Endometrium (tissue), 2 donors: ENCODE data around the gene EIF4E2.
"Not testable (repeated sequence)": the region's sequence is repeated elsewhere in the genome, so short reads cannot be mapped to it uniquely, and the experiment has no call there.

Source experiments
- FAIRE-seq: peaks from 2 replicates; lab custom pipeline; 2012; peaks lifted over from hg19 to GRCh38; lab: Jason Lieb, UNC
- donor health status: control.
- donor health status: control.

EIF4E2 gene

GRCh38 chr2:232522623-232523401, 27.7 kb upstream of the EIF4E2 start:
- FAIRE-seq, result no peak

DNA sequence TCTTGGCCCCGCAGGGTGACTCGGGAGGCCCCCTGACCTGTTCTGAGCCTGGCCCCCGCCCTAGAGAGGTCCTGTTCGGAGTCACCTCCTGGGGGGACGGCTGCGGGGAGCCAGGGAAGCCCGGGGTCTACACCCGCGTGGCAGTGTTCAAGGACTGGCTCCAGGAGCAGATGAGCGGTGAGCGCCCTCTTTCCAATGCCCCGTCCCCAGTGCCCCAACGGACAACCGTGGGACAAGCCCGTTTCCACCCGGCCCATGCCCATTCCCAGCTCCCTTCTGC, 27.1 kb upstream of the EIF4E2 start:
- no peak for FAIRE-seq

DNA sequence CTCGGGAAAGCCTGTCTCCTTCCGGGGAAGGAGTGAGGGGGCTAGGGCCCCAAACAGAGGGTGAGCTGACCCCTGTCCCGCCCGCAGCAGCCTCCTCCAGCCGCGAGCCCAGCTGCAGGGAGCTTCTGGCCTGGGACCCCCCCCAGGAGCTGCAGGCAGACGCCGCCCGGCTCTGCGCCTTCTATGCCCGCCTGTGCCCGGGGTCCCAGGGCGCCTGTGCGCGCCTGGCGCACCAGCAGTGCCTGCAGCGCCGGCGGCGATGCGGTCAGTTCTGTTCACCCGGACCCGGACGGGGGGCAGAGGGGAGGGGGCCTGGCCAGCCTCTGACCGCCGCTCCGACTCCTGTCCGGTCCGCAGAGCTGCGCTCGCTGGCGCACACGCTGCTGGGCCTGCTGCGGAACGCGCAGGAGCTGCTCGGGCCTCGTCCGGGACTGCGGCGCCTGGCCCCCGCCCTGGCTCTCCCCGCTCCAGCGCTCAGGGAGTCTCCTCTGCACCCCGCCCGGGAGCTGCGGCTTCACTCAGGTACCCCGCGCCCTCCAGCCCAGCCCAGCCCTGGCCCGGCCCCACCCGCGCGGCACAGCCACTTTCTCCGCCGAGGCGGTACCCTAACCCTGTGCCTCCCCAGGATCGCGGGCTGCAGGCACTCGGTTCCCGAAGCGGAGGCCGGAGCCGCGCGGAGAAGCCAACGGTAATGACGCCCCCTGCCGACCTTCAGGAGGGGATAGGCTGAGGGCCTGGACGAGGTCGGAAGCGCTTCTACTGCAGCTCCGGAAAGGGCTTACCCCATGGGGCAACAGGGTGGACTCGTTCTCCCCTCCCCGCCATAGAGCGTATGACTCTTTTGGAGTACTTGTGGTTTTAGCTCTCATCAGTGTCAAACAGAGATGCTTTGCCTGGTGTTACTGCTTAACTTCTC, 26.5 kb upstream of the EIF4E2 start:
- FAIRE-seq, result no peak

DNA sequence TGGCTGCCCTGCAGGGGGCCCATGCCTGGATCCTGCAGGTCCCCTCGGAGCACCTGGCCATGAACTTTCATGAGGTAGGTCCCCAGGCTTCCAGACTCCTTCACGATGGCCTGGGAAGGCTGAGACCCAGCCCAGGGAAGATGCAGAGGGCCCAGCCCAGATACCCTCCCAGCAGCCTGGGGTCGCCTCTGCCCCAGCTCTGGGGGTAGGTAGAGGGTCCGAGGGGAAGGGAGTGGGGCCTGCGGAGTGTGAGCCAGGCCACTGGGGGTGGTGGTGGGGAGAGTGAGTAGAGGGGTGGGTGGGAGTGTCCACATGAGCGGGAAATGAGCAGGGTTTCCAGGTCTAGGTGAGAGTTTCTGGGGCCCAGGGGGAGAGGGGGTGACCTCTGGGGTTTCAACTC, 25.7 kb upstream of the EIF4E2 start:
- FAIRE-seq, result no peak

- FAIRE-seq, result no peak
These were observed 25.3 kb upstream of the EIF4E2 start for GRCh38 chr2:232525199-232525598.

GRCh38 chr2:232525791-232526371, 24.6 kb upstream of the EIF4E2 start, which contains the start of gene CHRND:
Gene CHRND (plus strand): TSS chr2:232526160. CDS start chr2:232526216, 56 bp downstream.
- FAIRE-seq, result no peak

DNA sequence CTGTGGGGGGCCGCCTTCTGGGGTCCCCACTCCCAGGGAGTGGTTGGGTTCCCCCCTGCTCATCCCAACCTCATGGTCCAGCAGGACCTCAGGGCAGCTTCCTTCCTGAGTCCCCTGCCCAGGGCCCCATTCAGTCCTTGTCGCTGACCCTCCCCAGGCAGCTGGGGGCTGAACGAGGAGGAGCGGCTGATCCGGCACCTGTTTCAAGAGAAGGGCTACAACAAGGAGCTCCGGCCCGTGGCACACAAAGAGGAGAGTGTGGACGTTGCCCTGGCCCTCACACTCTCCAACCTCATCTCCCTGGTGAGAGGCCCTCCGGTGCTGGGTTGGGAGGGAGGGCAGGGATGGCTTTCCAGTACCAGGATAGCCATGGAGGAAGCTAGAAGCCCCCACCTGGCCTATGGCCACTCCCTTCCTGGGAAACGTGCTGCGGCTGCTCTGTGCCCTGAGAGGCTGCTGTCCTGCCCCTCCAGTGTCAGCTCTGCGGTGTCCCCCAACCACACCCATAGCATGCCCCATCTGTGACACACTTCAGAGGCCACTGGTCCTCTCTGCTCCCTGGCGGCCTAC, 24.0 kb upstream of the EIF4E2 start:
- no peak for FAIRE-seq

GRCh38 chr2:232527905-232528470, 22.5 kb upstream of the EIF4E2 start:
- no peak for FAIRE-seq

- no peak for FAIRE-seq
These were observed 21.6 kb upstream of the EIF4E2 start for GRCh38 chr2:232528746-232529460.

DNA sequence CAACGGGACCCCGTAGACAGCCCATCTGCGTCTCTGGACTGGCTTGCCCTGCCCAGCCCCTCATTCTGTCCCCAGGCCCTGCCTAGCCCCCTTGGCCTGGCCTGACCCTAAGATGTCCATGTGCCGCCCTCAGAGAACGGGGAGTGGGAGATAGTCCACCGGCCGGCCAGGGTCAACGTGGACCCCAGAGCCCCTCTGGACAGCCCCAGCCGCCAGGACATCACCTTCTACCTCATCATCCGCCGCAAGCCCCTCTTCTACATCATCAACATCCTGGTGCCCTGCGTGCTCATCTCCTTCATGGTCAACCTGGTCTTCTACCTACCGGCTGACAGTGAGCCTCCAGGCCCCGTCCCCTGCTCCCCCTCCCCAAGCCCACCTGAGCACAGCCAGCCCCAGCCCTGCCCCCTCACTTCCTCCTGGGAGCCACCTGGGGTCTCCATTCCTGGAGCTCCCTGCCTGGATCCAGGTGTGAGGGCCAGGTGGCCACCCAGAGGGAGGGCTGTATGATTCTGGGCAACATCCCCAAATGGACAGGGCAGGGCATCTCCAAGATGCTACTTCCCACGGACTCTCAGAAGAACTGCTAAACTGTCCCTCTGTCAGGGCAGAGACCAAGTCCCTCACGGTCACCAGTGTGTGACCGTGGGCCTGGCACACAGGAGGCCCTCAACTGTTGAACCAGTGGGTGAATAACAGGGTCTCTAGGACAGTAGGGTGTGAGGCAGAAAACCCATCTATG, 20.5 kb upstream of the EIF4E2 start:
- no peak for FAIRE-seq

GRCh38 chr2:232530626-232531260, 19.7 kb upstream of the EIF4E2 start:
- FAIRE-seq, result no peak

GRCh38 chr2:232532419-232532818, 18.1 kb upstream of the EIF4E2 start:
- no peak for FAIRE-seq

GRCh38 chr2:232532821-232533220, 17.7 kb upstream of the EIF4E2 start:
- FAIRE-seq, result not testable (repeated sequence)

GRCh38 chr2:232533944-232534710, 16.4 kb upstream of the EIF4E2 start:
- FAIRE-seq, result no peak

GRCh38 chr2:232534940-232535651, 15.4 kb upstream of the EIF4E2 start:
- no peak for FAIRE-seq

DNA sequence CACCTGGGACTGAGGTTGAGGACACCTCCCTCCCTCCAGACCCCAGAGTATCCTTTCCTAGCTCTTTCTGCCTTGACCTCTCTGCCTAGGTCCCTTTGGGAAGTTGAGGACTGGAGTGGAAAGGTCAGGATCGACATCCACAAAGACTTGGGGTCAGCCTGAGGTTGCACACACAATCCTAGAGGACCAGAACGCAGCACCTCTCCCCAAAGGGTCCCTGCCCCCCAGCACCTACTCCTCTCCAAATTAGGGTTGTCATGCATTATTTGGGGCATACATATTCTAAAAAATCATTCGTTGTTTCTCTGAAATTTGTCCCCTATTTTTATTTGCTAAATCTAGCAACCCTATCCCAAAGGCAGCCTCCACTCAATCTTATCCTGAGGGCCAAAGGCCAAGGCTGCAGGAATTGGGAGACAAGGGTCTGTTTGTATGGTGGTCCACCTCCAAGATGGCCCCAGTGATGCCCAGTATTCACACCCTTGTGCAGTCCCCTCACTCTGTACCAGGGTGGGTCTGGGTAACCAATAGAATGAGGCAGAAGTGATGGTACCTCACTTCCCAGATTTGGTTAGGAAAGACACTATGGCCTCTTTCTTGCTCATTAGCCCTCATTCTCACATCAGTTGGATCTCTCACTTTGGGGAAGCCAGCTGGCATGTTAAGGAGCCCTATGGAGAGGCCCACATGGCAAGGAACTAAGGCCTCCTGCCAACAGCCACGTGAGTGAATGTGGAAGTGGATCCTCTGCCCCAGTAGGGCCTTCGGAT, 14.5 kb upstream of the EIF4E2 start:
- FAIRE-seq, result no peak

DNA sequence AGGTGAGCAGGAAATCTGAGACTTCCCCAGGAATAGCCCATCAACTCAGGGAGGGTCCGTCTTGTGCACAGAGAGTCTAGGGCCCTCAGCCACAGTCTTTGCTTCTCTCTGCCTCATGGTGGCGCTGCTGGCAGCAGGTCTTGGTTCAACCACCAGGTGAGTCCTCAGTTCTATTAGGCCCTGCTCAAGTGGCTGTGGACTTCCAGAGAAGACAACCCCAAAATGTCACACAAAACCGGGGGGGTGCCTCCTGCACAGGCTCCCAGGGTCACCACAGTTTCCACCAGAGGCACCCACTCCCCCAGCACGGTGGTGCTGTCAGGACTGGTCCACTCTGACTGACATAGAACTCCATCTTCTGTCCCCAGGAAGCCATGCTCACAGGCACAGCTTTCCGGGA, 13.4 kb upstream of the EIF4E2 start:
- FAIRE-seq, result no peak

DNA sequence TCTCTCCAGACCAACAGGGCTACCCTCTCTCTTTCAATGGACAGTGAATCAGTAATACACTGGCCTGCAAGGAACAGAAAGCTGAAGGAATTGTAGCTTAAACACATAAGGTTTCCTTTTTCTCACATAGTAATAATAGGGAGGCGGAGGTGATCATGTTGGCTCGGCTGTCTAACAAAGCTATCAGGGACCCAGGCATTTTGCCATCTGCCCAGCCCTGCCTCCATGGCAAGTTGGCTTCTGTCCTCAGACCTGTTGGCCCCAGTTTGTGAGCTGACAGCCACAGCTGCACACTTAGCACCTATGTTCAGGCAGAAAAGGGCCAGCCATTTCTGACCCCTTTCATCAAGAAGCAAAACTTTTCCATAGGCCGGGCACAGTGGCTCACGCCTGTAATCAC, 13.0 kb upstream of the EIF4E2 start:
- no peak for FAIRE-seq
